MM.1S (cell line): ENCODE results near the gene MFNG.

ENCODE experiments used
- CTCF ChIP-seq: fragments of 300-600 bp; sonication (generic); IDR thresholded peaks from 2 replicates; pipeline ENCODE4 v1.5.1; 2016; ENCODE audit warnings: antibody characterized with exemption, low read length, mixed read lengths
- EZH2 ChIP-seq: fragments of 300-600 bp; sonication (generic); optimal IDR thresholded peaks from 2 replicates; pipeline ENCODE3; 2017; ENCODE audit warnings: low read depth, mild to moderate bottlenecking, antibody characterized with exemption, low read length, mixed read lengths
- EZH2phosphoT487 ChIP-seq: fragments of 300-600 bp; sonication (generic); IDR thresholded peaks from 2 replicates; pipeline ENCODE4 v1.6.1; 2018; ENCODE audit warnings: antibody characterized with exemption, low read length

- TF ChIP-seq CTCF: no peak
- no peak for TF ChIP-seq EZH2
- no peak for TF ChIP-seq EZH2phosphoT487
Observed at GRCh38 chr22:37505565-37505964, 19.4 kb upstream of the MFNG start.
